ENCODE measurements around the gene PABPC4L. TPM values are rescaled to one million over a fixed set of nuclear protein-coding genes. Genes with fewer than 3 reads are reported as not detected.
A peak's percentile ranks its signal among the peaks of the same experiment; 100 is the strongest.
"Not testable (repeated sequence)": the region's sequence is repeated elsewhere in the genome, so short reads cannot be mapped to it uniquely, and the experiment has no call there.

Gene PABPC4L
- 8.4 and 9.6 TPM in 2 replicates for total RNA-seq (2014; rRNA removed; shearing (Covaris generic))

DNA sequence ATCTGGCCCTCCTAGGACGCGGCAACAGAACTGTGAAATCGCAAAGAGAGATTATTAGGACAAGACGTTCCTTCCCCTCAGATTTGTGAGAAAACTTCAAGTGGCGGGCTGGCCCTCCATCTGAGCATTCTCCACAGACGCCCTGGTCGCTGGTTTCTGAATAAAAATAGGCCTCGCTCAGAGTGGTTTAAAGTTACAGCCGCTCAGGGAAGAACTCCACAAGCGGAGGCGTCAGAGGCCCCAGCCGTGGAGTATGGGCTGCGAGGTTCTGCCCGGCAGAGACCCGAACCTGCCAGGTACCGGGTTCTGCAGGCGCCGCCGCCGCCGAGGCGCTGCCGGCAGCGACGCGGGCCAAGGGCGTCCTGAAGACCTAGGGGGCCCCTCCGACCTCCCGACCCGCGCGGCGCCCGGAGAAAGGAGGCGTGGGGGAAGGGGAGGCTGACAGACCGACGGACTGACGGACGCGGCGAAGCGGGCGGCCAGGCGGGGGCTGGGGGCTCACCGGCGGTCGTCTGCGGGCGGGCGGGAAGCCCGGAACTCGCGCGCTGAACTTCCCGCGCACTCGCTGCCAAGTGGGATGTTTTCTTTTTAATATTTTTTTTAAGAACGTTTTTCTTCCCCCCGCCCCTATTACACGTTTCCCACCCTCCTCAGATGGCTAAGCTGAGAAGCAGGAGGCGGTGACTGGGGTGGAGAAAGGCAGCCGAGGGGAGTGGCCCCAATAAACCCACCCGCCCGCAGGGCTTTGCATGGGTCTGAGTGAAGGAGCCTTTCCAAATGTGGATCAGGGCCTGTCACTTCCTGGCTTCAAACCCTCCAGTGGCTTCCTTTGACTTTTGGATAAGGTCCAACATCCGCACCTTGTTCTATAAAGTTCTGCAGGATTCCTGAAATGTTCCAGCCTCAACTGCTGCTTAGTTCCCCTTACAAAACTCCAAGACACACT is at the start of gene PABPC4L:
TSS of gene PABPC4L (minus strand) at position 574 of the 946 bp plus-strand sequence. CDS start 770 bp downstream, outside the sequence.
- DNase-seq: peak; percentile 76 to 83
- Histone ChIP-seq H3K4me1 (peaks cover 3% of the 10 kb centered on the region), H3K27me3 (no peaks in the 10 kb centered on the region), H3K4me3 (peak within 1 kb of the TSS; percentile 95), H3K36me3 (no peaks in the 10 kb centered on the region), H3K27ac (peak within 1 kb of the TSS; percentile 88), H3K9me3 (replicated peaks) (no peaks in the 10 kb centered on the region)

DNA sequence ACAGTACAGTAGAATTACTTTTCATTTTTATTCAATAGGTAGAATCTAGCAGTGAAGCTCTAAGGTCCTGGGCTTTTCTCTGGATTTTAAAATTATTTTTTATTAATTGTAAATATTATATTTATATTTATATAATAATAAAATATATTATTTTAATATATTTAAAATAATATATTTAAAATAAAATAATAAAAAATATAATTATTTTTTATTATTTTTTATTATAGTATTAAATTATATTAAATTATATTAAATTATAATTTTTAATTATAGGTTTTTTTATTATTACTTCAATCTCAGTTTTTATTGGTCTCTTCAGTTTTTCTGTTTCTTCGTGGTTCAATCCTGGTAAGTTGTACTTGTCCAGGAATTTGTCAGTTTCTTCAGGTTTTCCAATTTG is 49.7 kb upstream of the PABPC4L start:
- H3K27ac ChIP-seq: no peak overlapping the region
- H3K36me3 ChIP-seq: no peaks in the 10 kb centered on the region
- H3K4me1 ChIP-seq: no peaks in the 10 kb centered on the region
- H3K27me3 ChIP-seq: no peaks in the 10 kb centered on the region
- H3K9me3 ChIP-seq (replicated peaks): no peaks in the 10 kb centered on the region
- no peak overlapping the region for H3K4me3 ChIP-seq
- DNase-seq: no peak

DNA sequence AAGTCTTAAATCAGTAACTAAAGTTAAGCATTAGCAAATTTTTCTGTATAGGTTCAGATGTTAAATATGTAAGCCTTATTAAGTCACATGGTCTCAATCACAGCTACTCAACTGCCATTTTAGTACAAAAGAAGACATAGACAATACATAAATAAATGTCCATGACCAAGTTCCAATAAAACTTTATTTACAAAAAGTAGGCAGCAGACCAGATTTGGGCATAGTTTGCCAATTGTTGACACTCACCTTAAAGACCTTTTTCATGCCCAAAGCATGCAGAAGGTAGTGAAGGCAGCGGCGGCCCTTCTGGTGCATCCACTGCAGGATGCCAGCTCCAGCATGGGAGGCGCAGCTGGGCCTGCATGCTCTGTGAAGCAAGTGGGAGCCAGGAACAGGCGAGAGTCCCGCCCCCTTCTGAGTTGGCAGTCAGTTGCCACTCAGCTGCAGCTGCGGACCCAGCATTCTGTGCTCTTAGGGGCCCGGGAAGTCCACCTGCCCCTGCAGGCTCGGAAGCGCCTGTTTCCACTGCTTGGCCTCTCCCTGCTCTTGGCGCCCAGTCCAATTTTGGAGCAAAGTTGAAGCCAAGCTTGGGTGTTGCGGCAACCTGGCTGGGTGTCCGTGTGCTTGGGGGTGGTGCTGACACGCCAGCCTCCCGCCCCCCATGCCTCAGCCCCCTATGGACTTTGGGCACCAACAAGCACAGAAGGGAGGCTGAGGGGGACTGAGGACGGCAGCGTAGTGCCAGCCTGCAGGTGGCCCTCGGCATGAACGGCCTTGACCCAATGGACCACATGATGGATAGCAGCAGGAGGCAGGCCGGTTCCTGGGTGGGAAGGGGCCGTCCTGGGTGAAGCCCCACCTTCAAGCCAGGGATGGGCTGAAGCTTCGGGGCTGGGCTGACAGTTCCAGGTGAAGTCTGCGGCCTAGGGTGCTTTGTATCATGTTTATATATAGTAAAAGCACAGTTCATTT is 42.4 kb upstream of the PABPC4L start:
- Histone ChIP-seq H3K9me3 (replicated peaks) (no peaks in the 10 kb centered on the region), H3K4me3 (no peak overlapping the region), H3K27me3 (no peaks in the 10 kb centered on the region), H3K36me3 (no peaks in the 10 kb centered on the region), H3K4me1 (no peaks in the 10 kb centered on the region), H3K27ac (no peak overlapping the region)
- DNase-seq: peak in 1 of 2 experiments; percentile 1

DNA sequence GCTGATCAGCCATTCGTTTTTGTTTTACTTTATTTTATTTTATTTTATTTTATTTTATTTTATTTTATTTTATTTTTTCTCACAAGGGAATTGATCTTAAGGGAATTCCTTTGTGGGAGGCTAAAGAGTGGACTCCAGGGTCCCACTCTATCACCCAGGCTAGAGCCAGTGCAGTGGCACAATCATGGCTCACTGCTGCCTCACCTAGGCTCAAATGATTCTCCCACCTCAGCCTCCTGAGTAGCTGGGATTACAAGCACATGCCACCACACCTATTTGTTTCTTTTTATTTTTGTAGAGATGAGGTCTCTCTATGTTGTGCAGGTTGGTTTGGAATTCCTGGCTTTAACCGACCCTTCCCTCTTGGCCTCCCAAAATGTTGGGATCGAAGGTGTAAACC is 17.5 kb upstream of the PABPC4L start:
- Histone ChIP-seq H3K27ac (no peak overlapping the region), H3K4me1 (no peaks in the 10 kb centered on the region), H3K27me3 (no peaks in the 10 kb centered on the region), H3K9me3 (replicated peaks) (no peaks in the 10 kb centered on the region), H3K4me3 (no peak overlapping the region), H3K36me3 (no peaks in the 10 kb centered on the region)
- no peak for DNase-seq

DNA sequence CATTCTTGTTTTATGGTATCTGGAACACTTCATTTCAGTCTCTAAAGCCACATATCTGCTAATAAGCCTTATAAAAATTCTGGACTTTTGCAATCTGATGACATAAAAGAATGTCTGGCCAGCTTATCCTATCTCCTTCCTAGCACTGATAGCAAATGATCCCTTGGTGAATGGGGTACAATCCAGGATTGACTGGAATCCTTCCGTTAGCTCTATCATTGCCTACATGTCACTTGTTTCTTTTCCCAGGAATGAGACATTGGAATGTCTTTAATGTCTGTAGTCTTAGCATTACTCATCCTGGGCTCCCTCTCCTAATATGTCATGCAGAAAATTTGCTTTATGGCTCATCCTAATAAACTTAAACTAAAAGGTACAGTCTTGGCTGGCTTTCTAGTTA is 14.8 kb upstream of the PABPC4L start:
- no peaks in the 10 kb centered on the region for H3K4me1 ChIP-seq
- H3K27me3 ChIP-seq: no peaks in the 10 kb centered on the region
- no peaks in the 10 kb centered on the region for H3K36me3 ChIP-seq
- H3K27ac ChIP-seq: no peak overlapping the region
- no peaks in the 10 kb centered on the region for H3K9me3 ChIP-seq (replicated peaks)
- no peak overlapping the region for H3K4me3 ChIP-seq
- no peak for DNase-seq

DNA sequence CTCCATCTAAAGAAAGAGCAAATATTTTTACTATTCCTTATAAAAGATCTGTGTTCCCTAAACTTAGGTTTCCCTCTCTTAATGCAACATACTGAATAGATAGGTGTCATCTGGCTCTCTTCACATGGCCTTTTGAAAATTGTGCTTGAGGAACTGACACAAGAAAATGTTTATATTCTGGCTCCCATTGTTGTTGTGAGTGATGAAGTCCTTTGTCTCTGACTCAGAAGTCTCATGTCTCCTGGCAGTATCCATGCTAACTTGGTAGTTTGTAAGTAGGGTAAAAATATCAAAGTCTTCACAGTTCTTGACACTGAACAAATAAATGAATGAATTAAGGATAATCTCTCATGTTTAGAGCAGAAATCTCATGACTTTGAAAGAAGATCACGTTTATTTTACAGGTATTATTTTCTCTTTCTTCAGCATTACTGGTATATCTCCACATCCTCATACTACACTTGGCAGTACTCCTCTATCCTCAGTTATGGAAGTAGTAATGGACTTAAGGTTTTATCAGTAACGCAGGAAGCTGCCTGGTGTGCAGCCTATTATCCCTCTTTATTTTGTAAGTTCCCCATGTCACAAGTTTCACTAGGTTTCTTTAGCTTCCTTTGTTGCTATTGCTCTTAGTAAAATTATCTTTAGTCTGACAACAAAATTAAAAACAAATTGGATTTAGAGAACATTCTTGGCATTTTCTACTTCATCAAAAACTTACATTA is 14.2 kb upstream of the PABPC4L start:
- Histone ChIP-seq H3K9me3 (replicated peaks) (no peaks in the 10 kb centered on the region), H3K36me3 (no peaks in the 10 kb centered on the region), H3K27ac (no peak overlapping the region), H3K4me1 (no peaks in the 10 kb centered on the region), H3K4me3 (no peak overlapping the region), H3K27me3 (no peaks in the 10 kb centered on the region)
- no peak for DNase-seq

DNA sequence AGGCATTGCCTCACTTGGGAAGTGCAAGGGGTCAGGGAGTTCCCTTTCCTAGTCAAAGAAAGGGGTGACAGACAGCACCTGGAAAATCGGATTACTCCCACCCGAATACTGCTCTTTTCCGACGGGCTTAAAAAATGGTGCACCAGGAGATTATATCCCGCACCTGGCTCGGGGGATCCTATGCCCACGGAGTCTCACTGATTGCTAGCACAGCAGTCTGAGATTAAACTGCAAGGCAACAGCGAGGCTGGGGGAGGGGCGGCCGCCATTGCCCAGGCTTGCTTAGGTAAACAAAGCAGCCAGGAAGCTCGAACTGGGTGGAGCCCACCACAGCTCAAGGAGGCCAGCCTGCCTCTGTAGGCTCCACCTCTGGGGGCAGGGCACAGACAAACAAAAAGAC is 6.4 kb upstream of the PABPC4L start:
- not testable (repeated sequence) for DNase-seq; H3K27ac ChIP-seq; H3K9me3 ChIP-seq (replicated peaks); H3K27me3 ChIP-seq; H3K4me3 ChIP-seq; H3K4me1 ChIP-seq; H3K36me3 ChIP-seq

DNA sequence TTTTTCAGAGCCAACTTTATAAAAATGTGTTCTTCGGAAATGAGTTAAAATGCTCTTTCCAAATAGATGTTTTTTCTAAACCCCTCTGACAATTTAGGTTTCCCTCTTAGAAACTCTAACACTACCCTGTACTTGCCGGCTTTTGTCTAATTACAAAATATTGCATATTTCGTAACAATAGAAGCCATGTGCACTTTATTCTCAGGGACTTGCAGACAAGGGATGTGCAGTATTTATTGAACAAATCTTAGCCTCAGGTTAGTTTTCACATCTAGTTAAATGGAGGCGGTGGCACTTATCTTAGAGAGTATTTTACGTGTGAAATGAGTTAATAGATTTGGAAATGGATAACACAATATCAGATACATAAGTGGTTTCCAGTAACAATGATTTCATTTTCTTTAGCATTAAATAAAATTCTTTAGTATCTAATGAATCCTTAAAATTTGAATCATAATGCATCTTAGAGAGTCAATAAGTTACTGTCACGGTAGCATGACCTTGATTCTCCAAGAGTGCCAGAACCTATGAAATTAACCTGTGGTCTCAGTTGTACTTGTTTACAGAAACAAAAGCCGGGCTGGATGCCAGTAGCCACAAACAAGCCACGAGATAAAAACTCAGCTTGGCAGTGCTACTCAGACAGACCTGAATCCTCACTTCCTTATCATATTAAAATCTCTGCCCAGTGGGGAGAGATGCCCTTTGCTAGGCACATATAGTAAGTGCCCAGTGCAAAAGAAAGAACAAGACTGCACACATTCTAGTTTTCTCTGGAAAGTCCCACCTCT is 772 bp upstream of the PABPC4L start:
- Histone ChIP-seq H3K4me3 (peak overlapping the region; percentile 95), H3K36me3 (no peaks in the 10 kb centered on the region), H3K27ac (no peak overlapping the region), H3K4me1 (peaks cover 3% of the 10 kb centered on the region), H3K9me3 (replicated peaks) (no peaks in the 10 kb centered on the region), H3K27me3 (no peaks in the 10 kb centered on the region)
- peak; percentile 3 to 29 for DNase-seq

DNA sequence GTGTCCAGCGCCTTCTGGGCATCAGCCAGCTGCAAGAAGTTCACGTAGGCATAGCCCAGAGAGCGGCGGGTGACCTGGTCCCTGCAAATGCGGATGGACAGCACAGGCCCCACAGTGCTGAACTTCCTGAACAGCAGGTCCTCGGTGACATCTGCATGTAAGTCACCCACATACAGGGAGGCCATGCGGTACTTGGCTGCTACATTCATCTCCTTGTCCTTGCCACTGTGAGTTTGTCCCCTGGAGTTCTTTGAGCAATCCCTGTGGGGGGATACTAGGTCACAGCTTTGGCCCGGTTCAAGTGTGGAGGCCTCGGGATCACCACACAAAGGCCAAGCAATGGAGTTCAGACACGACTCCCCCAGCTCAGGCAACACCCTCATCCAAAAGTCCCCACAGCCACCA is 776 bp downstream of the PABPC4L start:
- Histone ChIP-seq H3K4me1 (peaks cover 3% of the 10 kb centered on the region), H3K27me3 (no peaks in the 10 kb centered on the region), H3K9me3 (replicated peaks) (no peaks in the 10 kb centered on the region), H3K27ac (peak overlapping the region; percentile 88), H3K36me3 (no peaks in the 10 kb centered on the region), H3K4me3 (peak overlapping the region; percentile 95)
- peak; percentile 35 to 61 for DNase-seq

DNA sequence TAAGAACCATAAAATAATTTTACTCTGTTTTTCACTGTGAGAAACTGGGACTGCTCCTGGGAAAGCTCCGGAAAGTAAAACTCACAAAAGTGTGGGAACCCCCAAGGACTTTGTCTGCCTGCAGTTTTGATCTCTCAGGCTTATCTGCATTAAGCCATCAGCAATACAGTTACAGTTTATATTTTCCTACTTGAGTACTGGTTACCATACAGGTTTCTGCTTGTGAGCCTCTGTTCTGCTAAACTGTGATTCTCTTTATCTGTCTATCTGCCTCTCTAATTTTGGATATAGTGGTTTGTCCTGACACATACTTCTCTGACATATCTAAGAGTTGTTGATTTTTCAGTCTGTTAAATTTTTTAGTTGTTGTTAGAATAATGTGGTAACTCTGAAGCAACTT is 11.6 kb downstream of the PABPC4L start:
- Histone ChIP-seq H3K36me3 (no peaks in the 10 kb centered on the region), H3K27ac (no peak overlapping the region), H3K9me3 (replicated peaks) (no peaks in the 10 kb centered on the region), H3K4me1 (no peaks in the 10 kb centered on the region), H3K27me3 (no peaks in the 10 kb centered on the region), H3K4me3 (no peak overlapping the region)
- DNase-seq: no peak

DNA sequence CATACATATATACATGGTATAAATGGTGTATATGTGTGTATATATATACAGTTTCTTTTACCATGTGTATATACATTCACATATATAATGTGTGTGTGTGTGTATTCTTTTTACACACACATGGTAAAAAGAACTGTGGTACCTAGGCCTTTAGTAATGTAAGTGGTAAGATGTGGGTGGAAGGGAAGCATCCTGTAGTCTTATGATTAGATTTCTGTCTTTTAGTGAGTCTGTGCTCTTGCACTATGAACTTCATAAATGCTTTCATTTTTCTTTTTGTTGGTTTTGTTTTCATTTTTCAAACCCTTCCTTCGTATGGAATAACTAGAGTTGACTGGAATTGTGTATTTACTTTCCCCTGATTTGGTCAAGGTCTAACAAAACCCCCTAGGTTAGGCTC is 12.1 kb downstream of the PABPC4L start:
- Histone ChIP-seq H3K27ac (no peak overlapping the region), H3K4me1 (no peaks in the 10 kb centered on the region), H3K9me3 (replicated peaks) (no peaks in the 10 kb centered on the region), H3K4me3 (no peak overlapping the region), H3K27me3 (no peaks in the 10 kb centered on the region), H3K36me3 (no peaks in the 10 kb centered on the region)
- DNase-seq: no peak

DNA sequence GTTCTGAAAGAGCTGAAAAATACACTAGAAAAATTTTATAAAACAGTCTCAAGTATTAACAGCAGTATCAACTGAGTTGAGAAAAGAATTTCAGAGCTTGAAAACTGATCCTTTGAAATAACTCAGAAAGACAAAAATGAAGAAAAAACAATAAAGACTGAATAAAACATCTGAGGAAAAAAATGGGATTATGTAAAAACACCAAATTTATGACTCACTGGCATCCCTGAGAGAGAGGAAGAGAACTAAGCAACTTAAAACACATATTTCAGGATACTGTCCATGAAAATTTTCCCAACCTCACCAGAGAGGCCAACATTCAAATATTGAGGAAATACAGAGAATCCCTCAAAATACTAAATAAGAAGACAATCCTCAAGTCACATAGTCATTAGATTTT is 22.9 kb downstream of the PABPC4L start:
- Histone ChIP-seq H3K27me3 (no peaks in the 10 kb centered on the region), H3K27ac (no peak overlapping the region), H3K36me3 (no peaks in the 10 kb centered on the region), H3K4me1 (no peaks in the 10 kb centered on the region), H3K4me3 (no peak overlapping the region), H3K9me3 (replicated peaks) (no peaks in the 10 kb centered on the region)
- DNase-seq: no peak

DNA sequence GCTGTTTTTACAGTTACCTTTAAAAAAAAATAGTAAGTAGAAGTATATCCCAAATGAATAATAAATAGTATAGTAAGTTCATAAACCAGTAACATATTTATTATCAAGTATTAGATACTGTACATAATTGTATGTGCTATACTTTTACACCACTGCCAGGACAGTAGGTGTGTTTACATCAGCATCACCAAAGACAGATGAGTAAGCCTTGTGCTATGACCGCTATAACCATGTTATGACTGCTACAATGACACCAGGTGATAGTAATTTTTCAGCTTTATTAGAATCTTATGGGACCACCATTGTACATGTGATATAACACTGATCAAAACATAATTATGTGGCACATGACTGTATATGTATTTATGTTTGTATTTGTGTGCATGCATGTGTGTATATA is 27.3 kb downstream of the PABPC4L start:
- no peaks in the 10 kb centered on the region for H3K27me3 ChIP-seq
- no peak overlapping the region for H3K4me3 ChIP-seq
- H3K9me3 ChIP-seq (replicated peaks): no peaks in the 10 kb centered on the region
- DNase-seq: no peak
- no peaks in the 10 kb centered on the region for H3K36me3 ChIP-seq
- no peak overlapping the region for H3K27ac ChIP-seq
- no peaks in the 10 kb centered on the region for H3K4me1 ChIP-seq

DNA sequence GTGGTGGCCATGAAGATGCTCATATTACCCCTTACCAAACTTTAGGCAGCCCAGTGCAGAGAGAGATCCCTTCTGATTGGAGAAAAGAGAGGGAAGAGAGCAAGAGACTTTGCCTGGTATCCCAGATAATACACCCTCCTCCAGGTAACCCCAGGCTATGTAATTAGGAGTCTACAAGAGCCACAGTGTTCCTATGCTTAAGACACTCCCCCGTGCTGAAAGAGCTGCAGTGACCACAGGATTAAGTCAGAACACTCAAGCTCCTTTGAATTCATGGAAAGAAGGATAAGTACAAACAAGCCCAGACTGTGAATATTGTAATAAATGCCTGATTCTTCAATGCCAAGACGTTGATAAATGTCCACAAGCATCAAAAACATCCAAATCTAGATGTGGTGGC is 41.4 kb downstream of the PABPC4L start:
- Histone ChIP-seq H3K9me3 (replicated peaks) (no peaks in the 10 kb centered on the region), H3K27me3 (no peaks in the 10 kb centered on the region), H3K27ac (no peak overlapping the region), H3K4me1 (no peaks in the 10 kb centered on the region), H3K4me3 (no peak overlapping the region), H3K36me3 (no peaks in the 10 kb centered on the region)
- DNase-seq: peak in 1 of 2 experiments; percentile 27

Data from SJCRH30 (cell line).